SK-N-MC (cell line): ENCODE results near the gene ZNF526.

ENCODE experiments used
- EZH2 ChIP-seq: fragments of 200-600 bp; sonication (generic); IDR thresholded peaks from one replicate; pipeline ENCODE4 v1.6.1; 2017; ENCODE audit warnings: antibody characterized with exemption
- POLR2AphosphoS5 ChIP-seq: IDR thresholded peaks from 2 replicates; pipeline ENCODE4 v1.6.1; 2012; ENCODE audit warnings: mild to moderate bottlenecking, low read depth, low read length, borderline replicate concordance

DNA sequence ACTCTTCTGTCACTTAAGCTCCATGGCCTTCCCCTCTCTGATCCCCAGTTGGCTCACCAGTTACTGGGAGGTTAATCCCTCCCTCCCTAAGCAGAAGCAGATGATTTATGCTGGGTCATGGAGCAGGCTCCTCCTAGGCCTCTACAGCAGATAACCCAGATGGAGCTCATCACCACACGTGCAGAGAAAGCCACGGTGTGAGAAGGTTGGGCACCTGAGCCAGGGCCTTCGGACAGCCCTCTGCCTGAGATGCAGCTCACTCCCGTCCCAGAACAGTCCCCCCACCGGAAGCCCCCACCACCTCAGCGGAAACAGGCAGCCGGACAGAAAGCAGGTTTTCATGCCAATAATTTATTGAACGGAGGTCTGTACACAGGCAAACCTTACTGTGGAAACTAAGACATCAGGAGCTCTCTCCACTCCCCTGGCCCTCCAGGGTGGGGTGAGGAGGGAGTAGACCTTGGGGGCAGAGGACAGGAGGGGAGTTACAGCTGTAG lies 9.8 kb downstream of the ZNF526 start:
- no peak for TF ChIP-seq EZH2
- no peak for TF ChIP-seq POLR2AphosphoS5
